Activated CD4-positive, alpha-beta memory T cell treated with anti-CD3 and anti-CD28 coated beads for 36 hours (primary cell): ENCODE data around the gene RSBN1. TPM values are rescaled to one million over a fixed set of nuclear protein-coding genes. Genes with fewer than 3 reads are reported as not detected.
"Not testable (repeated sequence)": the region's sequence is repeated elsewhere in the genome, so short reads cannot be mapped to it uniquely, and the experiment has no call there.

Experiments
- CTCF ChIA-PET: fragments of 350-600 bp; sonication (Branson Sonifier 250); formaldehyde crosslinking; loops from one replicate; lab custom pipeline; 2021; ENCODE audit warnings: antibody characterized with exemption, inconsistent platforms; lab: Charles Lee
- POLR2A ChIA-PET: fragments of 350-600 bp; sonication (Branson Sonifier 250); formaldehyde crosslinking; loops from one replicate; lab custom pipeline; 2021; ENCODE audit warnings: antibody characterized with exemption; lab: Charles Lee
- DNase-seq: peaks from one replicate; pipeline ENCODE4 v3.0.0-alpha.2; 2020
- H3K27ac Mint-ChIP-seq: one replicate; pipeline ENCODE4 v1.8.0; 2021; ENCODE audit warnings: mixed read lengths
- H3K27me3 Mint-ChIP-seq: one replicate; pipeline ENCODE4 v1.8.0; 2021; ENCODE audit warnings: mixed read lengths
- H3K36me3 Mint-ChIP-seq: one replicate; pipeline ENCODE4 v1.8.0; 2021; ENCODE audit warnings: mixed read lengths
- H3K4me1 Mint-ChIP-seq: one replicate; pipeline ENCODE4 v1.8.0; 2021; ENCODE audit warnings: low read depth, mixed read lengths
- H3K4me3 Mint-ChIP-seq: one replicate; pipeline ENCODE4 v1.8.0; 2021; ENCODE audit warnings: mild to moderate bottlenecking, mixed read lengths
- H3K9me3 Mint-ChIP-seq: one replicate; pipeline ENCODE4 v1.8.0; 2021; ENCODE audit warnings: mixed read lengths
- intact Hi-C: fragments of 100-400 bp; cut with micrococcal nuclease; formaldehyde crosslinking; loops from one replicate; pipeline ENCODE4 v1.15.1; 2023
- total RNA-seq, 2 experiments: library from RNA; stranded (reverse); gene quantifications; one replicate each; pipeline ENCODE4 v1.2.3, GENCODE V29; 2021

The RSBN1 gene
- total RNA-seq, 2 experiments from 2014 or later, result 17.5 to 18.5 TPM

DNA sequence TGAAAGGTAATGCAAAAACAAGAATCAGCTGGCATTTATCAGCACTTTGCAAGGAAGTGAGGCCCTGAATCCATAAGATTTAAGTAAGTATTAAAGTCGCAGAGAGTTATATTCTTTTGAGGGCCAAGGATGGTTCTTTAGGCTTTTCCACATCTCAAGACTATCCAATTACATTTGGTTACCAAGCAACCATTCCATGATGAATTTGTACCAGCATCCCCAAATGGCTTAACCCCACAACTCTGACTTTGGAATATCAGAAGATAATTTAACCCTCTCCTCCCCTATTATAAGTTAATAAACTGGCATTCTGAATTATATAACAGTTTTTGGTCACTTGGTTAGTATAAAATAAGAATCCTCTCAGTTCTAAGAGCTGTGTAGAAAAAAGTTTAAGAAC, 55.8 kb downstream of the RSBN1 start:
- no peak overlapping the region for H3K27ac Mint-ChIP-seq
- peaks cover 10% of the 10 kb centered on the region for H3K36me3 Mint-ChIP-seq
- peaks cover 28% of the 10 kb centered on the region for H3K4me1 Mint-ChIP-seq
- no peaks in the 10 kb centered on the region for H3K9me3 Mint-ChIP-seq
- intact Hi-C loops, result loop anchor here (10.0 kb wide), 2 partner anchors 178 to 362 kb away; partner anchors contain the start of gene MAGI3
- no peak overlapping the region for H3K4me3 Mint-ChIP-seq
- ChIA-PET CTCF (no interaction called here), POLR2A (no interaction called here)
- no peak for DNase-seq
- no peaks in the 10 kb centered on the region for H3K27me3 Mint-ChIP-seq

DNA sequence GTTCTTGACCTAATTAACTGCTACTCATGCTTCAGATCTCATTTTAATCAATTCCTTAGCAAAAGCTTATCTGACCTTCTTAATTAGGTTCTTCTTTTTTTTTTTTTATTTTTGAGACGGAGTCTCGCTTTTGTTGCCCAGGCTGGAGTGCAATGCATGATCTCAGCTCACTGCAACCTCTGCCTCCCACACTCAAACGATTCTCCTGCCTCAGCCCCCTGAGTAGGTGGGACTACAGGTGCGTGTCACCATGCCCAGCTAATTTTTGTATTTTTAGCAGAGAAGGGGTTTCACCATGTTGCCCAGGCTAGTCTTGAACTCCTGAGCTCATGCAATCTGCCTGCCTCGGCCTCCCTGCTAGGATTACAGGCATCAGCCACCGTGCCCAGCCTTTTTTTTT, 58.9 kb downstream of the RSBN1 start:
- CTCF ChIA-PET, H3K27me3 Mint-ChIP-seq, H3K4me3 Mint-ChIP-seq, H3K9me3 Mint-ChIP-seq, DNase-seq, H3K27ac Mint-ChIP-seq, POLR2A ChIA-PET: not testable (repeated sequence)
- Mint-ChIP-seq H3K4me1 (peaks cover 21% of the 10 kb centered on the region), H3K36me3 (peaks cover 10% of the 10 kb centered on the region)
- intact Hi-C loops, result loop anchor here (10.0 kb wide), 2 partner anchors 181 to 359 kb away; partner anchors contain the start of gene MAGI3

DNA sequence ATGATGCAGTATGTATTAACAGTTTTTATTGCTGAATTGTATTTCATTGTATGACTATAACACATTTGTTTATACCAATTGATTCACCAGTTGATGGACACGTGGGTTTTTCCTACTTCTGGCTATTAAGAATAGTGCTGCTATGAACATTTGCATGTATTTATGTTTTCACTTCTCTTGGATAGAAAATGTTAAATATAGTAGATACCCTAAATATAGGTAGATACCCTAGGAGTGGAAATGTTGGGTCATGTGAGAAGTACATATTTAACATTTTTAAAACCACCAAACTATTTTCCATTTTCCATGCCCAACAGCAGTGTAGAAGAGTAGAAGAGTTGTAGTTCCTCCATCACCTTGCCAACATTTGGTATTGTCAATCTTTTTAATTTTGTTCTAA, 60.8 kb downstream of the RSBN1 start:
- Mint-ChIP-seq H3K4me3 (no peak overlapping the region), H3K9me3 (no peaks in the 10 kb centered on the region), H3K4me1 (peaks cover 12% of the 10 kb centered on the region), H3K36me3 (peaks cover 8% of the 10 kb centered on the region), H3K27me3 (no peaks in the 10 kb centered on the region), H3K27ac (no peak overlapping the region)
- CTCF ChIA-PET, result no interaction called here
- intact Hi-C loops, result loop anchor here (10.0 kb wide), 2 partner anchors 183 to 357 kb away; partner anchors contain the start of gene MAGI3
- POLR2A ChIA-PET, result no interaction called here
- DNase-seq, result no peak

DNA sequence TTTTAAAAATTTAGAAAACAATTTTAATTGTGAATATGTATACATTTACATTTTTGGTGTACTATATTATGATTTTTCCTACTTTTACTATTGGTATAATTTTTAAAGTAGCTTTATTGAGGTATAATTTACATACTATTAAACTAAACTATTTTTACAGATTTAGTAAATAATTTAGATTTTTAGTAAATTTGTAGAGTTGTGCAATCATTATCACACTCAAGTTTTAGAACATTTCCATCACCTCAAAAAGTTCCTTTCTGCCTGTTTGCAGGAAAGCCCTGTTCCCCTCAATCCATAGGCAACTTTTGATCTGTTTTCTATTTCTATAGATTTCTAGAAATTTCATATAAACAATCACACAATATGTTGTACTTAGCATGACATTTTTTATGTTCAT, 61.2 kb downstream of the RSBN1 start:
- intact Hi-C loops, result loop anchor here (10.0 kb wide), 2 partner anchors 184 to 356 kb away; partner anchors contain the start of gene MAGI3
- peaks cover 4% of the 10 kb centered on the region for H3K36me3 Mint-ChIP-seq

DNA sequence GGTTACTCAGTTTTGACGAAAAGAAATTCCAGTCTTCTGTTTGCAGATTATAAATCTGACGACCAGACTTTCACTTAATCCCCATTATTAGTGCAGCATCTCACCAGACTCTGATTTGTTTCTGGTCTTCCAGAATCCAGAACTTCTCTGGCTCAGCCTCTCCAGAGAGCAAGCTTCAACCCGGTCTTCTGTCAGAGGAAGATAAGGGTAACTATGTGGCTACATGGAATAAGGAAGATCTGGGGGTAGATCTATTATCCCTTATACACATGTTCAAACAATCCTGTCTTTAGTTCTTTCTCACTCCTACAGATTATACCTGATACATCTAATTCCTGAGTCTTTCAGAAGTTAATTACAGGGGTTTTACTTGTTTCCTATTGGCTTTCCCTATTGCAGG, 62.9 kb downstream of the RSBN1 start:
- H3K36me3 Mint-ChIP-seq, result peaks cover 2% of the 10 kb centered on the region
- H3K9me3 Mint-ChIP-seq, result no peaks in the 10 kb centered on the region
- intact Hi-C loops, result no loop called here
- CTCF ChIA-PET, result interaction anchor here (1.5 kb wide), 1 partner anchor 609 kb away, joined by 3 read pairs; no protein-coding TSS in a partner anchor
- peaks cover 7% of the 10 kb centered on the region for H3K4me1 Mint-ChIP-seq
- no peak overlapping the region for H3K27ac Mint-ChIP-seq
- no peak overlapping the region for H3K4me3 Mint-ChIP-seq
- POLR2A ChIA-PET, result no interaction called here
- DNase-seq, result no peak
- H3K27me3 Mint-ChIP-seq, result no peaks in the 10 kb centered on the region

More for the DNA sequence above, 61.2 kb downstream of the RSBN1 start:
- H3K27ac Mint-ChIP-seq, result no peak overlapping the region
- no peaks in the 10 kb centered on the region for H3K27me3 Mint-ChIP-seq
- H3K9me3 Mint-ChIP-seq, result no peaks in the 10 kb centered on the region
- no peak overlapping the region for H3K4me3 Mint-ChIP-seq
- no peak for DNase-seq
- POLR2A ChIA-PET, result no interaction called here
- peaks cover 8% of the 10 kb centered on the region for H3K4me1 Mint-ChIP-seq
- CTCF ChIA-PET, result interaction anchor here (1.5 kb wide), 1 partner anchor 610 kb away, joined by 3 read pairs; no protein-coding TSS in a partner anchor

DNA sequence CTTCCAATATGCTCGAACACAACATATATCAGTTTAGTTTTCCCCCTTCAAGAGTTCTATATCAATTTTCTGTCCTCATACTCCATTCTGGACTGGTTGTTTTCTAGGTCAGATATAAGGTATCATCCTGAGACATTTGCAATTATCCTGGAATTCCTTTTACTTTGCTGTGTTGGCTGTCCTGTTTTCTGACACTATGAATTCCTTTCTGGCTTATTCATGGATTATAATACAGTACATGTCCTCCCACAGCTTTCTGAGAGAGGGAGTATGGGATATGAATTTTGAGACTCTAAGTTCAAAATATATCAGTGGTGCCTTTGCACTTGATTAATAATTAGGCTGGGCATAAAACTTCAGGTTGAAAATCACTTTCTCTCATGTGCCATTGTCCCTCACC, 64.9 kb downstream of the RSBN1 start:
- POLR2A ChIA-PET, result no interaction called here
- H3K9me3 Mint-ChIP-seq, result no peaks in the 10 kb centered on the region
- H3K4me1 Mint-ChIP-seq, result peaks cover 13% of the 10 kb centered on the region
- no peaks in the 10 kb centered on the region for H3K36me3 Mint-ChIP-seq
- no peak for DNase-seq
- H3K27me3 Mint-ChIP-seq, result no peaks in the 10 kb centered on the region
- no peak overlapping the region for H3K4me3 Mint-ChIP-seq
- intact Hi-C loops, result no loop called here
- H3K27ac Mint-ChIP-seq, result no peak overlapping the region
- CTCF ChIA-PET, result no interaction called here

DNA sequence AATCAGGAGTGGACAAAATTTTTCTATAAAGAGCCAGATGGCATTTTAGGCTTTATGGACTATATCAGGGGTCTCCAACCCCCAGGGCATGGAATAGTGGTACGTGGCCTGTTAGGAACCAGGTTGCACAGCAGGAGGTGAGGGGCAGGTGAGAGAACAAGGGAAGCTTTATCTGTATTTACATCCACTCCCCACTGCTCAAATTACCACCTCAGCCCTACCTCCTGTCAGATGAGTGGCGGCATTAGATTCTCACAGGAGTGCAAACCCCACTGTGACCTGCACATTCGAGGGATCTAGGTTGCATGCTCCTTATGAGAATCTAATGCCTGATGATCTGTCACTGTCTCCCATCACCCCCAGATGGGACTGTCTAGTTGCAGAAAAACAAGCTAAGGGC, 66.9 kb downstream of the RSBN1 start:
- Mint-ChIP-seq H3K36me3 (peaks cover 2% of the 10 kb centered on the region), H3K4me1 (peaks cover 10% of the 10 kb centered on the region), H3K4me3 (no peak overlapping the region), H3K9me3 (no peaks in the 10 kb centered on the region), H3K27ac (no peak overlapping the region), H3K27me3 (no peaks in the 10 kb centered on the region)
- ChIA-PET POLR2A (no interaction called here), CTCF (no interaction called here)
- intact Hi-C loops, result no loop called here
- no peak for DNase-seq

DNA sequence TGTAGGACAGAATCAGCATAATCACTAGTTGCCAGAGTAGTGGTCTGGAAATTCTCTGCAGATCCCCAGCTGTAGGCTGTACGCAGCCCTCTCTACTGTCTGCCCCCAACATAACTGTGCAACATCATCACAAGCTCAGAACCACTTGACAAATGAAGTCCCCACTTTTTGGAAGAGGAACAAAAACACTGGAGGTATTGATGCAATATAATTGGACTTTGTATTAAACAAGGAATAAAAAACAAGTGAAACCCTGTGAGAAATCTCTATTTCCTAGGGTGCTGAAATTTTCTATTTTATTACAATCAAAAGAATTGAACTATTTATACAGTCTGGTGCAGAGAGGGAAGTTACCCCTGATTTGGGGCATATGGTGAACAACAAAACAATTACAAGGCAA, 68.2 kb downstream of the RSBN1 start:
- H3K27ac Mint-ChIP-seq, result no peak overlapping the region
- POLR2A ChIA-PET, result no interaction called here
- H3K27me3 Mint-ChIP-seq, result no peaks in the 10 kb centered on the region

DNA sequence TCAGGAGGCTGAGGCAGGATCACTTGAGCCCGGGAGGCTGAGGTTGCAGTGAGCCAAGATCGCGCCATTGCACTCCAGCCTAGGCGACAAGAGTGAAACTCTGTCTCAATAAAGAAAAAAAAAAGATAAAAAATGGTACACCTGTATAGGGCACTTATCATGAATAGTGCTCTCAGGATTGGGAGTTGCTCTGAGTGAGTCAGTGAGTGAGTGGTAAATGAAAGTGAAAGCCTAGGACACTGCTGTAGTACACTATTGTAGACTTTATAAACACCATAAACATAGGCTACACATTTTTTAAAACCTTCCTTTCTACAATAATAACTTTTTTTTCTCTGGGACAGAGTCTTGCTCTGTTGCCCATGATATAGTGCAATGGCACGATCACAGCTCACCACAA, 69.8 kb downstream of the RSBN1 start:
- no peak overlapping the region for H3K4me3 Mint-ChIP-seq
- ChIA-PET CTCF (interaction anchor here (0.6 to 0.7 kb wide), 3 partner anchors 113 to 486 kb away, joined by 3 to 5 read pairs (median 4); no protein-coding TSS in a partner anchor), POLR2A (no interaction called here)
- no peak for DNase-seq
- H3K36me3 Mint-ChIP-seq, result peaks cover 2% of the 10 kb centered on the region
- peaks cover 10% of the 10 kb centered on the region for H3K4me1 Mint-ChIP-seq
- H3K27ac Mint-ChIP-seq, result peak overlapping the region; percentile 26
- intact Hi-C loops, result no loop called here
- H3K9me3 Mint-ChIP-seq, result no peaks in the 10 kb centered on the region
- H3K27me3 Mint-ChIP-seq, result no peaks in the 10 kb centered on the region

More for the DNA sequence above, 68.2 kb downstream of the RSBN1 start:
- CTCF ChIA-PET, result no interaction called here
- intact Hi-C loops, result no loop called here
- peaks cover 2% of the 10 kb centered on the region for H3K36me3 Mint-ChIP-seq
- no peak overlapping the region for H3K4me3 Mint-ChIP-seq
- H3K9me3 Mint-ChIP-seq, result no peaks in the 10 kb centered on the region
- DNase-seq, result no peak
- H3K4me1 Mint-ChIP-seq, result peaks cover 10% of the 10 kb centered on the region

DNA sequence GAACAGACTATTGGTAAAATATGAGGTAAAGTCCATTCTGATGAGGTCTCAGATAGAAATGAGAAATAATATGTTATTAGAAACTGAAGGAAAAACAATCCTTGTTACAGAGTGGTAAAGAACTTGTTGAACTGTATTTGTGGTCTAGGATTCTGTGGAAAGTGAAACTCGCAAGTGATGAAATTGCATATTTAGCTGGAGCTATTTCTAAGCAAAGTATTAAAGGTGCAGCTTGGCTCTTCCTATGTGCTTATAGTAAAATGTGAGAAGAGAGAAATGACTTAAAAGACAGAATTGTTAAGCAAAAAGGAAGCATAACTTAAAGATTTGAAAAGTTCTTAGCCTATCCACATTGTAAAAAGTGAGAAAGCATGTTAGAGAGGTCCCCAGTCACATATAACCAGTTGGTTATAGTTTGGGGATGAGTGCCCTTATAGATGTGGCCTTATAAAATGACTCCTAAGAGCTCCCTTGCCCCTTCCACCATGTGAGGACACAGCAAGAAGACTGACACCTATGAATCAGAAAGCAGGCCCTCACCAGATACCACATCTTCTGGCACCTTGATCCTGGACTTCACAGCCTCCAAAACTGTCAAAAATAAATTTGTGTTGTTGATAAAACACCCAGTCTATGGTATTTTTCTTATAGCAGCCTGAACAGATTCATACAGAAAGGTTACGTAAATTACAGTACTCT, 77.8 kb downstream of the RSBN1 start:
- H3K4me1 Mint-ChIP-seq, result peaks cover 9% of the 10 kb centered on the region
- H3K27me3 Mint-ChIP-seq, result no peaks in the 10 kb centered on the region
- CTCF ChIA-PET, result no interaction called here
- POLR2A ChIA-PET, result no interaction called here
- DNase-seq, result no peak
- no peak overlapping the region for H3K27ac Mint-ChIP-seq
- intact Hi-C loops, result no loop called here
- no peak overlapping the region for H3K4me3 Mint-ChIP-seq
- no peaks in the 10 kb centered on the region for H3K9me3 Mint-ChIP-seq
- peaks cover 13% of the 10 kb centered on the region for H3K36me3 Mint-ChIP-seq

DNA sequence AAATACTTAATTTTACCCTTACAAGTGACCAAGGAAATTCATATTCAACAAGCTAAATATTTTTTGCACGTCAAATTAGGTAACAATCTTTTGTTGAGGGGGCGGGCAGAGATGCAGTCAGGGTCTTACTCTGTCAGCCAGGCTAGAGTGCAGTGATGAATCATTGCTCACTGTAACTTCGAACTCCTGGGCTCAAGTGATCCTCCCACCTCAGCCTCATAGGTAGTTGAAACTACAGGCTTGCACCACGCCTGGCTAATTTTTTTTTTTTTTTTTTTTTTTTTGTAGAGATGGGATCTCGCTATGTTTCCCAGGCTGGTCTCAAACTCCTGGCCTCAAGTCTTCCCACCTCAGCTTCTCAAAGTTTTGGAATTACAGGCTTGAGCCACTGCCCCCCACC, 79.5 kb downstream of the RSBN1 start:
- Mint-ChIP-seq H3K36me3 (peaks cover 16% of the 10 kb centered on the region), H3K27ac (no peak overlapping the region), H3K9me3 (no peaks in the 10 kb centered on the region), H3K4me3 (no peak overlapping the region), H3K27me3 (no peaks in the 10 kb centered on the region), H3K4me1 (peaks cover 9% of the 10 kb centered on the region)
- intact Hi-C loops, result no loop called here
- no peak for DNase-seq
- ChIA-PET POLR2A (no interaction called here), CTCF (no interaction called here)

DNA sequence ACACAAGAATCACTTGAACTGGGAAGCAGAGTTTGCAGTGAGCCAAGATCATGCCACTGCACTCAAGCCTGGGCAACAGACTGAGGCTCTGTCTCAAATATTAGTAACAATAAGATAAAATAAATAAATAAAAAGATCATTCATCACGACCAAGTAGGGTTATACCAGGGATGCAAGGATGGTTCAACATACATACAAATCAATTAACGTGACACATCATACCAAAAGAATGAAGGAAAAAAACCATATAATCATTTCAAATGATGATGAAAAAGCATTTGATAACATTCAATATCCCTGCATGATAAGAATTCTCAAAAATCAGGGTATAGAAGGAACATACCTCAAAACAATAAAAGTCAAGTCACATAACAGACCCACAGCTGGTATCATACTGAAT, 91.3 kb downstream of the RSBN1 start:
- H3K9me3 Mint-ChIP-seq, result peaks cover 21% of the 10 kb centered on the region
- no peak overlapping the region for H3K27ac Mint-ChIP-seq
- intact Hi-C loops, result no loop called here
- no peak for DNase-seq
- CTCF ChIA-PET, result no interaction called here
- peaks cover 54% of the 10 kb centered on the region for H3K36me3 Mint-ChIP-seq
- H3K4me3 Mint-ChIP-seq, result no peak overlapping the region
- POLR2A ChIA-PET, result no interaction called here
- H3K4me1 Mint-ChIP-seq, result no peaks in the 10 kb centered on the region
- no peaks in the 10 kb centered on the region for H3K27me3 Mint-ChIP-seq

DNA sequence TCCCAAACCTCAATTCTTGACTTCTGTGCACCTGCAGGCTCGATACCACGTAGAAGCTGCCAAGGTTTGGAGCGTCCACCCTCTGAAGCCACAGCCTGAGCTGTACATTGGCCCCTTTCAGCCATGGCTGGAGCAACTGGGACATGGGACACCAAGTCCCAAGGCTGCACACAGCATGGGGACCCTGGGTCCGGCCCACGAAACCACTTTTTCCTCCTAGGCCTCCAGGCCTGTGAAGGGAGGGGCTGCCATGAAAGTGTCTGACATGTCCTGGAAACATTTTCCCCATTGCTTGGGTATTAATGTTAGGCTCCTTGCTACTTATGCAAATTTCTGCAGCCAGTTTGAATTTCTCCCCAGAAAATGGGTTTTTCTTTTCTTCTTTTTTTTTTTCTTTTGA, 93.7 kb downstream of the RSBN1 start:
- H3K4me1 Mint-ChIP-seq, H3K4me3 Mint-ChIP-seq, intact Hi-C loops, H3K27ac Mint-ChIP-seq, POLR2A ChIA-PET, DNase-seq, H3K27me3 Mint-ChIP-seq, CTCF ChIA-PET: not testable (repeated sequence)
- peaks cover 21% of the 10 kb centered on the region for H3K9me3 Mint-ChIP-seq
- H3K36me3 Mint-ChIP-seq, result peaks cover 49% of the 10 kb centered on the region
